Measurements from ENCODE around the gene ELFN1.

DNA sequence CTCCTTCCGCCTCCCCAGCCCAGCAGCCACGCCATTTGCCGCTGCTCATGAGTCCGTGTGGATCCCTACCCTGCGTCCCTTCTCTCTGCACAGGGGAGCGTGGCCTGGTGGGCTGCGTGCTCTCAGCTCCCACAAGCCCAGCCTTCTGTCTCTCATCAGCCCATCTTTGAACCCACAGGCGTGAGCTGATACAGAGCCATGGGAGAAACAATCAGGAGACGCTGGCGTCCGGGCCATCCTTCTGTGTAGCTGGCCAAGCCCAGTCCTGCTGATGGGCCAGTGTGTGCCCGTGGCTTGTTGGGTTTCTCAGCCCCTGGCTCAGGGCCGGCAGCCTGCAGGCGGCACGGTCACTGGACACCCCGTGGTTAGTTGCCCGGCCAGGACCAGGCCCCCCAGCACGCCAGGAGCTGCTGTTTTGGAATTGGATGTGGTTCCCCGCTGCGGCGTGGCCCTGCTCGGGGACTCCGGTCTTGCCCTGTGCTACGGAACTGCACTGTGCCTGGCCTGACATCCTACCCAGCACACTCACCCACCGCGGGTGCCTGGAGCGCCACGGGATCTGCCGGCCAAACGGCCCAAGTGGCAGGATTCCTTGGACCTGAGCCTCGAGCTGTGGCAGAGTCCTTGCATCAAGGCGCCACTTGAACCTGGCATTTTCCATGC lies 88.9 kb downstream of the ELFN1 start:
- TF ChIP-seq GABPA (IDR thresholded peaks at IDR 0.05 in 1 of 2, conservative IDR thresholded peaks at IDR 0.05 in 1 of 2) = no peak
- TF ChIP-seq RAD21 (IDR thresholded peaks at IDR 0.05) = no peak
- TF ChIP-seq, protein P1, sequence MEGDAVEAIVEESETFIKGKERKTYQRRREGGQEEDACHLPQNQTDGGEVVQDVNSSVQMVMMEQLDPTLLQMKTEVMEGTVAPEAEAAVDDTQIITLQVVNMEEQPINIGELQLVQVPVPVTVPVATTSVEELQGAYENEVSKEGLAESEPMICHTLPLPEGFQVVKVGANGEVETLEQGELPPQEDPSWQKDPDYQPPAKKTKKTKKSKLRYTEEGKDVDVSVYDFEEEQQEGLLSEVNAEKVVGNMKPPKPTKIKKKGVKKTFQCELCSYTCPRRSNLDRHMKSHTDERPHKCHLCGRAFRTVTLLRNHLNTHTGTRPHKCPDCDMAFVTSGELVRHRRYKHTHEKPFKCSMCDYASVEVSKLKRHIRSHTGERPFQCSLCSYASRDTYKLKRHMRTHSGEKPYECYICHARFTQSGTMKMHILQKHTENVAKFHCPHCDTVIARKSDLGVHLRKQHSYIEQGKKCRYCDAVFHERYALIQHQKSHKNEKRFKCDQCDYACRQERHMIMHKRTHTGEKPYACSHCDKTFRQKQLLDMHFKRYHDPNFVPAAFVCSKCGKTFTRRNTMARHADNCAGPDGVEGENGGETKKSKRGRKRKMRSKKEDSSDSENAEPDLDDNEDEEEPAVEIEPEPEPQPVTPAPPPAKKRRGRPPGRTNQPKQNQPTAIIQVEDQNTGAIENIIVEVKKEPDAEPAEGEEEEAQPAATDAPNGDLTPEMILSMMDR (IDR thresholded peaks at IDR 0.05; ENCODE audit: low read depth, low read length, missing input control) = no peak
- no peak for TF ChIP-seq SP1 (IDR thresholded peaks at IDR 0.05)
- no peak for TF ChIP-seq TAF1 (conservative IDR thresholded peaks at IDR 0.05)
- TF ChIP-seq, protein P2, sequence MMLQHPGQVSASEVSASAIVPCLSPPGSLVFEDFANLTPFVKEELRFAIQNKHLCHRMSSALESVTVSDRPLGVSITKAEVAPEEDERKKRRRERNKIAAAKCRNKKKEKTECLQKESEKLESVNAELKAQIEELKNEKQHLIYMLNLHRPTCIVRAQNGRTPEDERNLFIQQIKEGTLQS (IDR thresholded peaks at IDR 0.05) = no peak
- TF ChIP-seq, protein P3, sequence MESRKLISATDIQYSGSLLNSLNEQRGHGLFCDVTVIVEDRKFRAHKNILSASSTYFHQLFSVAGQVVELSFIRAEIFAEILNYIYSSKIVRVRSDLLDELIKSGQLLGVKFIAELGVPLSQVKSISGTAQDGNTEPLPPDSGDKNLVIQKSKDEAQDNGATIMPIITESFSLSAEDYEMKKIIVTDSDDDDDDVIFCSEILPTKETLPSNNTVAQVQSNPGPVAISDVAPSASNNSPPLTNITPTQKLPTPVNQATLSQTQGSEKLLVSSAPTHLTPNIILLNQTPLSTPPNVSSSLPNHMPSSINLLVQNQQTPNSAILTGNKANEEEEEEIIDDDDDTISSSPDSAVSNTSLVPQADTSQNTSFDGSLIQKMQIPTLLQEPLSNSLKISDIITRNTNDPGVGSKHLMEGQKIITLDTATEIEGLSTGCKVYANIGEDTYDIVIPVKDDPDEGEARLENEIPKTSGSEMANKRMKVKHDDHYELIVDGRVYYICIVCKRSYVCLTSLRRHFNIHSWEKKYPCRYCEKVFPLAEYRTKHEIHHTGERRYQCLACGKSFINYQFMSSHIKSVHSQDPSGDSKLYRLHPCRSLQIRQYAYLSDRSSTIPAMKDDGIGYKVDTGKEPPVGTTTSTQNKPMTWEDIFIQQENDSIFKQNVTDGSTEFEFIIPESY (IDR thresholded peaks at IDR 0.05) = no peak
- TF ChIP-seq EGR1 (IDR thresholded peaks at IDR 0.05; ENCODE audit: low read depth in 2 of 2) = no peak
- no peak for TF ChIP-seq YY1 (IDR thresholded peaks at IDR 0.05)
- TF ChIP-seq, protein P4, sequence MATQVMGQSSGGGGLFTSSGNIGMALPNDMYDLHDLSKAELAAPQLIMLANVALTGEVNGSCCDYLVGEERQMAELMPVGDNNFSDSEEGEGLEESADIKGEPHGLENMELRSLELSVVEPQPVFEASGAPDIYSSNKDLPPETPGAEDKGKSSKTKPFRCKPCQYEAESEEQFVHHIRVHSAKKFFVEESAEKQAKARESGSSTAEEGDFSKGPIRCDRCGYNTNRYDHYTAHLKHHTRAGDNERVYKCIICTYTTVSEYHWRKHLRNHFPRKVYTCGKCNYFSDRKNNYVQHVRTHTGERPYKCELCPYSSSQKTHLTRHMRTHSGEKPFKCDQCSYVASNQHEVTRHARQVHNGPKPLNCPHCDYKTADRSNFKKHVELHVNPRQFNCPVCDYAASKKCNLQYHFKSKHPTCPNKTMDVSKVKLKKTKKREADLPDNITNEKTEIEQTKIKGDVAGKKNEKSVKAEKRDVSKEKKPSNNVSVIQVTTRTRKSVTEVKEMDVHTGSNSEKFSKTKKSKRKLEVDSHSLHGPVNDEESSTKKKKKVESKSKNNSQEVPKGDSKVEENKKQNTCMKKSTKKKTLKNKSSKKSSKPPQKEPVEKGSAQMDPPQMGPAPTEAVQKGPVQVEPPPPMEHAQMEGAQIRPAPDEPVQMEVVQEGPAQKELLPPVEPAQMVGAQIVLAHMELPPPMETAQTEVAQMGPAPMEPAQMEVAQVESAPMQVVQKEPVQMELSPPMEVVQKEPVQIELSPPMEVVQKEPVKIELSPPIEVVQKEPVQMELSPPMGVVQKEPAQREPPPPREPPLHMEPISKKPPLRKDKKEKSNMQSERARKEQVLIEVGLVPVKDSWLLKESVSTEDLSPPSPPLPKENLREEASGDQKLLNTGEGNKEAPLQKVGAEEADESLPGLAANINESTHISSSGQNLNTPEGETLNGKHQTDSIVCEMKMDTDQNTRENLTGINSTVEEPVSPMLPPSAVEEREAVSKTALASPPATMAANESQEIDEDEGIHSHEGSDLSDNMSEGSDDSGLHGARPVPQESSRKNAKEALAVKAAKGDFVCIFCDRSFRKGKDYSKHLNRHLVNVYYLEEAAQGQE (IDR thresholded peaks at IDR 0.05) = no peak
